Keratinocyte (primary cell): Measurements from ENCODE around the gene NOTCH1. TPM values are rescaled to one million over a fixed set of nuclear protein-coding genes. Genes with fewer than 3 reads are reported as not detected.

Experiments
- DNase-seq: peaks from one replicate; pipeline ENCODE4 v3.0.0-alpha.2; 2011; ENCODE audit warnings: low read depth, missing footprints, low spot score
- FAIRE-seq: peaks from 2 replicates; lab custom pipeline; 2011; peaks lifted over from hg19 to GRCh38; lab: Jason Lieb, UNC
- H2AFZ ChIP-seq: 2 replicates; pipeline ENCODE4 v1.6.0; 2012; ENCODE audit warnings: low read length, control low read depth, inconsistent platforms; ENCODE audit not compliant: control insufficient read depth
- H3K27ac ChIP-seq: 2 replicates; pipeline ENCODE4 v1.5.1; 2011; ENCODE audit warnings: low read length; ENCODE audit not compliant: control insufficient read depth, insufficient read depth
- H3K27me3 ChIP-seq: 3 replicates; pipeline ENCODE4 v1.6.0; 2011; ENCODE audit warnings: low read length; ENCODE audit not compliant: control insufficient read depth, insufficient read depth; ENCODE audit errors: extremely low read depth
- H3K36me3 ChIP-seq, 2 experiments: 2 replicates in 1 of 2; 3 replicates in 1 of 2; pipeline ENCODE4 v1.5.1; 2011; ENCODE audit warnings: low read length in 2 of 2, mild to moderate bottlenecking in 1 of 2; ENCODE audit not compliant: control insufficient read depth in 2 of 2, insufficient read depth in 2 of 2; ENCODE audit errors: extremely low read depth in 1 of 2
- H3K4me1 ChIP-seq: 3 replicates; pipeline ENCODE4 v1.5.1; 2011; ENCODE audit warnings: low read length; ENCODE audit not compliant: control insufficient read depth, insufficient read depth; ENCODE audit errors: extremely low read depth
- H3K4me2 ChIP-seq: 3 replicates; pipeline ENCODE4 v1.6.0; 2011; ENCODE audit warnings: low read depth, low read length; ENCODE audit not compliant: control insufficient read depth, insufficient read depth; ENCODE audit errors: extremely low read depth
- H3K4me3 ChIP-seq, 3 experiments: fragments of 200-600 bp in 1 of 3; sonication (generic) in 1 of 3; 2 replicates in 2 of 3; 3 replicates in 1 of 3; pipeline ENCODE4 v1.5.1; 2011 to 2016; ENCODE audit warnings: low read length in 3 of 3, mild to moderate bottlenecking in 3 of 3, control low read depth in 2 of 3, inconsistent platforms in 1 of 3, low read depth in 1 of 3, mixed read lengths in 1 of 3, mixed run types in 1 of 3, moderate library complexity in 1 of 3; ENCODE audit not compliant: control insufficient read depth in 2 of 3, insufficient read depth in 2 of 3; ENCODE audit errors: extremely low read depth in 1 of 3
- H3K79me2 ChIP-seq: 2 replicates; pipeline ENCODE4 v1.6.0; 2012; ENCODE audit warnings: low read length; ENCODE audit not compliant: control insufficient read depth, insufficient read depth
- H3K9ac ChIP-seq: 3 replicates; pipeline ENCODE4 v1.6.0; 2011; ENCODE audit warnings: low read length; ENCODE audit not compliant: control insufficient read depth, insufficient read depth; ENCODE audit errors: extremely low read depth
- H3K9me1 ChIP-seq: 3 replicates; pipeline ENCODE4 v1.6.0; 2011; ENCODE audit warnings: low read length; ENCODE audit not compliant: control insufficient read depth, insufficient read depth; ENCODE audit errors: extremely low read depth
- H3K9me3 ChIP-seq: 2 replicates; pipeline ENCODE4 v1.5.1; 2012; ENCODE audit warnings: low read depth, low read length; ENCODE audit not compliant: control insufficient read depth
- H4K20me1 ChIP-seq: 3 replicates; pipeline ENCODE4 v1.6.0; 2011; ENCODE audit warnings: low read length; ENCODE audit not compliant: control insufficient read depth, insufficient read depth; ENCODE audit errors: extremely low read depth
- EZH2 ChIP-seq: IDR thresholded peaks from one replicate; pipeline ENCODE4 v1.6.1; 2012; ENCODE audit warnings: inconsistent platforms, mild to moderate bottlenecking, low read length, moderate library complexity
- dilution Hi-C: fragments of 300-500 bp; cut with MboI; formaldehyde crosslinking; loops from one replicate; pipeline ENCODE4 v1.7.0; 2020; ENCODE audit warnings: low sequenced_read_pairs; ENCODE audit not compliant: extremely low pct_ligation_motif_present
- polyA plus RNA-seq, 5 experiments: library from polyadenylated mRNA; depleted of rRNA in 3 of 5; stranded (reverse) in 3 of 5; stranded (forward) in 1 of 5; unstranded in 1 of 5; fragments of >200 nt; gene quantifications; 1 replicate in 1 of 5; 2 replicates in 3 of 5; 3 replicates in 1 of 5; pipeline versions ENCODE4 v1.2.1 to v1.2.3, GENCODE V29; 2011 to 2012; ENCODE audit warnings: missing spikeins in 2 of 5, low read depth in 1 of 5, low replicate concordance in 1 of 5
- TF ChIP-seq, protein P1 (sequence below), 3 experiments: IDR thresholded peaks in 1 of 3; conservative IDR thresholded peaks in 1 of 3; optimal IDR thresholded peaks in 1 of 3; 2 replicates in 2 of 3; 3 replicates in 1 of 3; pipeline versions ENCODE3 to v1.5.1; 2011; ENCODE audit warnings: low read length in 3 of 3, mild to moderate bottlenecking in 3 of 3, moderate library complexity in 2 of 3, control low read depth in 1 of 3, inconsistent platforms in 1 of 3; ENCODE audit not compliant: insufficient read depth in 2 of 3; ENCODE audit errors: extremely low read depth in 1 of 3

NOTCH1 gene
- polyA plus RNA-seq, 1 donor (not counting 4 experiments of a cell fraction or from before 2014, with no cell fraction given): 6.1 TPM

DNA sequence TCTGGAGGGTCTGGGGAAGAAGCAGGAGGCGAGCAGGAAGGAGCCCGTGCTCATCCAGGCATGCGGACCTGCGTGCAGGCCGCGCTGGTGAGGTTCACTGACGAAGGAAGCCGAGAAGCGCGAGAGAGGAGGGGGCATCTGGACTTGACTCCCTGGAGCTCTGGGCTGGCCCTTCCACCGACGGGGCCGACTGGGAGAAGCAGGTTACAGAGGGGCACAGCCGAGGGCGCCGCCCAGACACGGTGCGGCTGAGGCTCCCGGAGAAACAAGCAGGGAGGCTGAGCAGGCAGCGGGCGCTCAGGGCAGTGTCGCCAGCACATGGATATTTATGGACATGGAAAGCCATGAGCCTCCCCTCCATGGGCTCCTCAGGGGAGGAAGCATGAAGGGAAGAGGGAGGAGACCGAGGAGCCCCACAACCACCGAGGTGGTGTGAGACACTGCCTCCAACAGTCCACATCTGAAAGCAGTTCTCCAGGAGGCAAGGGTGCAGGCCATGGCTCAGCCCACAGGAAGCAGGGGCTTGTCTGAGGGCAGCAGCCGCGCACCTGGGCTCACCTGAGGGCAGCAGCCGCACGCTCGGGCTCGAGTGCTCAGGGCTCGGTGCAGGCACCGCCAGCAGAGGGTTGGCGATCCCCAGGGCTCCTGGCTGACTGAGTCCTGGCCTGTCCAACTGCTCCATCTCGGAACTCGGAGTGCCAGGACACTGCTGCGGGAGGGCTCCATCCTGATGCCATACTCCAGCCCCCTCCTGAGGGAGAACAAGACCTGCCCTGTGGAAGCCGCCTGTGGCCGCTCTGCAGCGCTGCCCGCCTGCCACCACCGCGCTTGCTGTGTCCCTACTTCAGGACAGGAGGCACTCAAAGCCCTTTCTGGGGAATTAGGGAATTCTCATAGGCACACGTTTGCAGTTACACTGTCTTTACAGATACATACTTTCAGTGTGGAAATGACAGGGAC lies 90.5 kb downstream of the NOTCH1 start:
- H3K9ac ChIP-seq: no peak overlapping the region
- H3K36me3 ChIP-seq: peaks cover 54 to 63% of the 10 kb centered on the region in 2 experiments
- no peaks in the 10 kb centered on the region for H3K9me3 ChIP-seq
- H3K4me1 ChIP-seq: no peaks in the 10 kb centered on the region
- H3K4me2 ChIP-seq: no peak overlapping the region
- no peaks in the 10 kb centered on the region for H3K9me1 ChIP-seq
- FAIRE-seq (no peak), DNase-seq (no peak)
- H3K4me3 ChIP-seq: no peak overlapping the region
- H3K79me2 ChIP-seq: no peaks in the 10 kb centered on the region
- H3K27ac ChIP-seq: no peak overlapping the region
- H2AFZ ChIP-seq: no peak overlapping the region
- H3K27me3 ChIP-seq: no peaks in the 10 kb centered on the region
- TF ChIP-seq, protein P1, sequence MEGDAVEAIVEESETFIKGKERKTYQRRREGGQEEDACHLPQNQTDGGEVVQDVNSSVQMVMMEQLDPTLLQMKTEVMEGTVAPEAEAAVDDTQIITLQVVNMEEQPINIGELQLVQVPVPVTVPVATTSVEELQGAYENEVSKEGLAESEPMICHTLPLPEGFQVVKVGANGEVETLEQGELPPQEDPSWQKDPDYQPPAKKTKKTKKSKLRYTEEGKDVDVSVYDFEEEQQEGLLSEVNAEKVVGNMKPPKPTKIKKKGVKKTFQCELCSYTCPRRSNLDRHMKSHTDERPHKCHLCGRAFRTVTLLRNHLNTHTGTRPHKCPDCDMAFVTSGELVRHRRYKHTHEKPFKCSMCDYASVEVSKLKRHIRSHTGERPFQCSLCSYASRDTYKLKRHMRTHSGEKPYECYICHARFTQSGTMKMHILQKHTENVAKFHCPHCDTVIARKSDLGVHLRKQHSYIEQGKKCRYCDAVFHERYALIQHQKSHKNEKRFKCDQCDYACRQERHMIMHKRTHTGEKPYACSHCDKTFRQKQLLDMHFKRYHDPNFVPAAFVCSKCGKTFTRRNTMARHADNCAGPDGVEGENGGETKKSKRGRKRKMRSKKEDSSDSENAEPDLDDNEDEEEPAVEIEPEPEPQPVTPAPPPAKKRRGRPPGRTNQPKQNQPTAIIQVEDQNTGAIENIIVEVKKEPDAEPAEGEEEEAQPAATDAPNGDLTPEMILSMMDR (optimal IDR thresholded peaks at IDR 0.05 in 1 of 3, IDR thresholded peaks at IDR 0.05 in 1 of 3, conservative IDR thresholded peaks at IDR 0.05 in 1 of 3; ENCODE audit: extremely low read depth in 1 of 3, insufficient read depth in 2 of 3, low read length in 3 of 3): no peak
- TF ChIP-seq EZH2: no peak
- dilution Hi-C loops: no loop called here
- peaks cover 3% of the 10 kb centered on the region for H4K20me1 ChIP-seq

DNA sequence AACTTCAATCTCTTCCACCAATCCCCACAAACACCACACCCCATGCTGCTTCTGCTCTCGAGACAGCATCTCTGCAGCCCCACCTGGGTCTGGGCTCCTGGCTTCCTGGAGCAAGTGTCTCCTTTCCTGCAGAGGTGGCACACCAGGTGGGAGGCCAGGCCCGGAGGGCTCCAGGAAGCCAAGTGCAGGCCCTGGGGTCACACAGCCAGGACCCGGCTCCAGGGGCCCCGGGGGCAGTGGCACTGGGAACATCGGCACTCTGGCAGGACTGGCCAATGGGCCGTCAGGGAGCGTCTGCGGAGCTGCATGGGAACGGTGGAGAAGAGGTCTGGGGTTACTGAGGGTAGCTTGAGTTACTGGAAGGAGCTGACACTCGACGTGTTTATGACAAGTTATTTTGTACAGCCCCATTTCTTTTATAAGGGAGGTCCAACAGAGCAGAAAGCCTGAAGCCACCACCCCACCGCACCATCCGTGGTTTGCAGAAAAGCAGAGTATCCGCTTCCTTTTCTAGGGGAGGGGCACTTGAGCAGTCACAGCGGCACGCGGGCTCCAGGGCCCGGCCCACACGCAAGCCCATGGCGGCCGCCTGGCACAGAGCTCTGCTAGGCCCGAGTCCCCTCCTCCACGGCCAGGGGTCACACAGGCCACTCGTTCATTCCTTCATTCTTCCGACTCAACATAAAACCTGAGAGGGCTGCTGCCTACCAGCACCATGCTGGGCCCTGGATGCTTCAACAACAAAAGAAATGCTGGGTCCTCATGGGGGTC lies 91.6 kb downstream of the NOTCH1 start:
- no peak overlapping the region for H3K27ac ChIP-seq
- H2AFZ ChIP-seq: no peak overlapping the region
- no peaks in the 10 kb centered on the region for H3K27me3 ChIP-seq
- H3K9me3 ChIP-seq: no peaks in the 10 kb centered on the region
- H3K4me2 ChIP-seq: no peak overlapping the region
- H3K79me2 ChIP-seq: no peaks in the 10 kb centered on the region
- no peak overlapping the region for H3K4me3 ChIP-seq
- dilution Hi-C loops: no loop called here
- H4K20me1 ChIP-seq: peaks cover 3% of the 10 kb centered on the region
- H3K9ac ChIP-seq: no peak overlapping the region
- H3K4me1 ChIP-seq: no peaks in the 10 kb centered on the region
- TF ChIP-seq EZH2: no peak
- TF ChIP-seq, protein P1 (optimal IDR thresholded peaks at IDR 0.05 in 1 of 3, IDR thresholded peaks at IDR 0.05 in 1 of 3, conservative IDR thresholded peaks at IDR 0.05 in 1 of 3; ENCODE audit: extremely low read depth in 1 of 3, insufficient read depth in 2 of 3, low read length in 3 of 3): no peak
- H3K36me3 ChIP-seq: peaks cover 54 to 58% of the 10 kb centered on the region in 2 experiments
- FAIRE-seq: no peak
- H3K9me1 ChIP-seq: no peaks in the 10 kb centered on the region
- no peak for DNase-seq
